HG02623 (cell line): ENCODE measurements around the gene NCKAP5.
A peak's percentile ranks its signal among the peaks of the same experiment; 100 is the strongest.
"Not testable (repeated sequence)": the region's sequence is repeated elsewhere in the genome, so short reads cannot be mapped to it uniquely, and the experiment has no call there.

Experiments used
- ATAC-seq: cut with Tn5 transposase; IDR thresholded peaks from one replicate; pipeline ENCODE4 v1.9.1; 2021; ENCODE audit warnings: moderate library complexity; ENCODE audit not compliant: unreplicated experiment

NCKAP5 gene

GRCh38 chr2:133525090-133525489, 43.2 kb downstream of the NCKAP5 start:
- no peak for ATAC-seq

DNA sequence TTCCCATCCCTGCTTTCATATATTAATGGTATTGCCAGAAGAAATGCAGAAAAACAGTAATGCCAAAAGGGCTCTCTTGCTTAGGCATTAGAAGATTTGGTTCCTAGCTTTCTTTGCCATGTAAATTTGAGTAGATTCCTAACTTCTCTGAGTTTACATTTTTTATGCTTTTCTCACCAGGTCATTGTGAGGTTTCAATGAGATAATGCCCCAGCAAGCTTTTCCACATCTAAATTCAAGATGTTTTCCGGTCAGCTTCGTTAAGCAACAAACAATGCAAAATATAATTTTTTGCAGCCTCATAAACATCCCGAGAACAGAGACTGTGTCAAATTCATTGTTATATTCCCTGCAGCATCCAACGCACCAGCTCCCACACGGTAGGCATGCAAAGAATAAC, 44.9 kb downstream of the NCKAP5 start:
- no peak for ATAC-seq

DNA sequence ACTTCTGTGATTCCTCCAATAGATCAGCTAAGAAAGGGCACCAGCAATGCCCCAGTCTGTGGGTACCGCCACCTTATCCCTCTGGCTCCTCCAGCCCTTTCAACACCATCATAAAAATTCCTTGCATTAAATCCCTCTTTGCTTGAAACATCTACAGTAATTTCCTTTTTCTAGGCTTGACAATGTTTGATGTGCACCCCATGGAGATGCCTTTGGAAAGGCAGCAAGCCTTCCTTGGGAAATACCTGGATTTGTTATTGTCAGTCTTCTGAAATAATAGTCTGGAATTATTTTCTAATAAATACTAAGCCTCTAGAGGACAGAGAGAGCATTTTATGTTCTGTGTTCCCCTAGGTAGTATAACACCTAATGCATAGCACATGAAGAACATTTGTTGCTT, 46.1 kb downstream of the NCKAP5 start:
- ATAC-seq, result no peak

GRCh38 chr2:133521146-133521745, 47.0 kb downstream of the NCKAP5 start:
- ATAC-seq, result no peak

DNA sequence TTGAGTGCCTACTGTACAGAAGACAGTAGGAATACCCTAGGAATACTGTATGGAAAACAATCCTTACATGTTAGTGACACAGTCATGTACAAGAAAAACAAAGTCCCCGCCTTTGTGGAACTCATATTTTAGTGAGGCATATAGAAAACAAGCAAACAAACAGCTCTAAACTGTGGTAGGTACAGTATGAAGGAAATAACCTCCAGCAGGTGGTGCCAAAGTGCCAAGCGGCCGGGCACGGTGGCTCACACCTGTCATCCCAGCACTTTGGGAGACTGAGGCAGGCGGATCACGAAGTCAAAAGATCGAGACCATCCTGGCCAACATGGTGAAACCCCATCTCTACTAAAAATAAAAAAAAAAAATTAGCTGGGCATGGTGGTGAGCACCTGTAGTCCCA, 48.6 kb downstream of the NCKAP5 start:
- not testable (repeated sequence) for ATAC-seq

GRCh38 chr2:133518700-133519344, 49.4 kb downstream of the NCKAP5 start:
- peak; percentile 37 for ATAC-seq

DNA sequence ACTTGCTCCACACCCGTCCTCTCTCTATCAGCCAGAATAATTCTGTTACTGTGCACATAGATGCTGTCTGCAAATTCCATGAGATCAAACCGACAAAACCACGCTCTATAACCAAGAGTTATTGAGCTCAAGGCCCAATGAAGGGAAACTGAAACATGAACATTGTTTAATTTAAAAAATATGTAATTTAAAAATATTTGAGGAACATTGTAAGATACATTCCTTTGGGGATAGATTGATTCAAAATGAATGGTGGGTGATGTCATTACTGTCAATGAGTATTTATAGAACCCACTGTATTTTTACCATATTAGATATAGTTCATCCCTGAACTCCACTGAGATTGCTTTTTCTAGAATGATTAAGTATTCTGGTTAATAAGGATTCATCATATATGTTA, 50.4 kb downstream of the NCKAP5 start:
- no peak for ATAC-seq

DNA sequence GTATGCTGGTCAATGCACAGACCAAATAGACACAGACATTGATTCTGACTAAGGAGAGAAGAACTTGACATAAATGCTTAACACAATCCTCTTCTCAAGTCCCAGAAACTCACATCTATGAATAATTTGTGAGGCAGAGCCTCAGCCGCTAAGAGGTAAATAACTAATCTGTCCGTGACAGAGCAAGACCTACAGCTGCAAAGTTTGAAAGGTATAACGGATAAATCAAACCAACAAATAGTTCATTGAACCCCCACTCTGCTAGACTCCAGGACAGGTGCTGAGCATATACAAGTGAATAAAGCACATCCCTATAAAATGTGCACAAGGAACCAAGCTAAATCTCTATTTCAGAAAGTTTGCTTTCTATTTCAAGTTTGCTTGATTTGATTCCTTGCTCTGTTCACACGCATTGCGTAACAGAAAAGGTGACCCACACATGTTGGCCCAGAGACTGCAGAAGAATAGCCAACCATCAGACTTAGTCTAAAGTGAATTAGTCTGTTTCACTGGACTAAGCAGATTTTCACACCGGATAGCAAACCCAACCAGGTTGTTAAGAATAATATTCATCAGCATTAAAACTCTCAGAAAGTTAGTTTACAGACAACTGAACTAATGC, 51.7 kb downstream of the NCKAP5 start:
- no peak for ATAC-seq

- ATAC-seq, result no peak
Measured at GRCh38 chr2:133515271-133515670, 53.0 kb downstream of the NCKAP5 start.

- ATAC-seq, result no peak
Measured at GRCh38 chr2:133513893-133514292, 54.4 kb downstream of the NCKAP5 start.

- no peak for ATAC-seq
Measured at GRCh38 chr2:133512121-133512520, 56.1 kb downstream of the NCKAP5 start.

DNA sequence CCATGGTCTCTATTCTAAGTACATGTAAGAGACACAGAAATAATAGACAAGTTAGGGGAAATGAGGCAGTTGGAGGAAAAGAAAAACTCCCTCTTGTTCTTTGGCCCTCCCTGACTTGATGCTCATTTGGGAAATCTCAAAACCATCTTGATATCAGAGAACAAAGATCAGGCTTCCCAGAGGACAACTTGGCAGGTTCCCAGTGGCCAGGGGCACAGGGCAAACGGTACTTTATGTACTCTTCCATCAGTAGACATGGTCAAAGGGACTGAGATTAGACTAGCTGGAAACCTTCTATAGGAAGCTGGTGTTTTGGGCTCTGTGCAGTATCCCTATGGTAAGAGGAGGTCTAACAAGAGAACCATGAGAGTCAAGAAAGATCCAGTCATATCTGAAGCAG, 56.6 kb downstream of the NCKAP5 start:
- ATAC-seq, result no peak

GRCh38 chr2:133509777-133510176, 58.5 kb downstream of the NCKAP5 start:
- ATAC-seq, result no peak

- no peak for ATAC-seq
Measured at GRCh38 chr2:133508546-133509165, 59.6 kb downstream of the NCKAP5 start.

DNA sequence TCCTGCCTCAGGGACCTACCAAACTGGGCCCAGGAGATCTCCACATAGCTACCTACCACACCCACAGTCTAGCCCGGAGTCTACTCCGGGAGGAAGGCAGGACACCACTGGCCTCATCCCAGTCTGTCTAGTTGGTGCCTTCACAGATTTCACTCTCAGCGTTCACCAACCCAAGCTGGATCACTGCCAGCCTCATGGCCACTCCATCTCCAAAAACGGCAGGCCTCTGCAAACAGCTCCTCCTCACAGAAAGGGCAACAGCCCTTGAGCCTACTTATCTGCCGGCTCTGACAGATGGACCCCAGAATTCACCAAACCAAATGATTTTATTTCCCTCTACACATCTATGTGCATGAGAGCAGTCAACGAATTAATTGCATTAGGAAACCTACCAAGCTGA, 61.3 kb downstream of the NCKAP5 start:
- no peak for ATAC-seq

GRCh38 chr2:133504566-133505505, 63.4 kb downstream of the NCKAP5 start:
- ATAC-seq, result no peak

DNA sequence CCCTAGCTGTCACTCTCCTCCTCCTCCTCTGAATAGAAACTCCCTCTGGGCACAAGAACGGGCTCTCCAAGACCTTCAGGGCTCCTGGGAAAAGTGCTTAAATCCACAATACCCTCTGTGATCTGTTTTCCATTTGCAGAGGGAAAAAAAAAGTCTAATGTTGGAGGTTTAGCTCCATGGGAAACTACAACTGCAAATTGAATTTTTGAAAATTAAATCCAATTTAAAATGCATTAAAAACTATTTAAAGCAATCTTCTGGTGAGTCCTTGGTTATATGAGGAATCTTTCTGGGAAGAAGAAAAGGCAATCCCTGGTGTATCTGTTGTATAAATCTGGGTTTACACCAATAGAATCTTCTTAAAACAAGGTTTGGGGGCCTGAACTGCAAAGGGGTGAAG, 64.3 kb downstream of the NCKAP5 start:
- no peak for ATAC-seq

- ATAC-seq, result peak; percentile 60
Measured at GRCh38 chr2:133503323-133503722, 64.9 kb downstream of the NCKAP5 start.

- ATAC-seq, result no peak
Measured at GRCh38 chr2:133502678-133503077, 65.6 kb downstream of the NCKAP5 start.

DNA sequence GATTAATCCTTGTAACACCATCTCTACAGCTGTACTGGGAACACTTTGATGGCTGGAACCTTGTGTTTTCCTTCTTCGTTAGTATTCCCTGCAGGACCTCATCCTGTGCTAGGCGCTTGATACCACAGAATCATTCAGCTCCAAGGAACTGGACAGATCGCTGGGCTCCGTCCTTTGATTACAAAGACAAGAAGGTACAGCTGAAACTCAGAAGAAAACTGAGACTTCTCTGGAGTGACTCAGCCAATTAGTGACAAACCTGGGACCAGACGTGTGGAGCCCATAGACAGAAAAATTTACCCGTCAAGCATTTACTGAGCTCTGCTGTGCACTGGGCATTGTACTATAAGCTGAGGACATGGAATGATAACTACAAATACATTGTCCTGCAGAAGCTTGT, 67.3 kb downstream of the NCKAP5 start:
- no peak for ATAC-seq
